ENCODE measurements around the gene MGRN1.
A peak's percentile ranks its signal among the peaks of the same experiment; 100 is the strongest.

Gene MGRN1

DNA sequence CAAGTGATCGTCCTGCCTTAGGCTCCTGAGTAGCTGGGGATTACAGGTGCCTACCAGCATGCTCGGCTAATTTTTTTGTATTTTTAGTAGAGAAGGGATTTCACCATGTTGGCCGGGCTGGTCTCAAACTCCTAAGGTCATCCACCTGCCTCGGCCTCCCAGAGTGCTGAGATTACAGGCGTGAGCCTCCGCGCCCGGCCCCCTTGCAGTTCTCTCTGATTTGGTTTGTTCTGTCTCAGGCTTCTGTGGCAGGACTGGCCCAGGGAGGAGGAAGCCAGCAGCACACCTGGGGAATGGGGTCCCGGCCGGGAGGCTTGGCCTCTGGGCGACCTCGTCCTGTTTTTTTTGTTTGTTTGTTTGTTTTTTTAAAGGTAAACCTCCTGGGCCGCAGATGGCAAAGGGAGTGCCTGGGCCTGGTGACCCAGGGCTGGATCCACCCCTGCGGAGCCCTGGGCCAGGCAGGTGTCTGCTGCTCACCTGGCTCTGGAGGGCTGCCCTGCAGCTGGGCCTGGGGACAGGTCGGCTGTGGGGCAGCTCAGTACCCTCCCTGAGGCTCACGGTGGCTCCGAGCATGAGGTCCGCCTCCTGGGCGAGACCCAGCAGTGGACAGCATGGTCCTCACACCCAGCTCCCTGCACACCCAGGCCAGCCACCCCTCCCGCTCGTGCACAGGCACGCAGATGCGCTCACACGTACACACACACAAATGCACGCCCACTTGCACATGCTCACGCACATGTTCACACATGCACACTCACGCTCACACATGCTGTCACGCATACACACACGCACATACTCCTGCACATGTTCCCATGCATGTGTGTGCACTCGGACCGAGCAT lies 65.5 kb downstream of the MGRN1 start:
- no peak for DNase-seq

DNA sequence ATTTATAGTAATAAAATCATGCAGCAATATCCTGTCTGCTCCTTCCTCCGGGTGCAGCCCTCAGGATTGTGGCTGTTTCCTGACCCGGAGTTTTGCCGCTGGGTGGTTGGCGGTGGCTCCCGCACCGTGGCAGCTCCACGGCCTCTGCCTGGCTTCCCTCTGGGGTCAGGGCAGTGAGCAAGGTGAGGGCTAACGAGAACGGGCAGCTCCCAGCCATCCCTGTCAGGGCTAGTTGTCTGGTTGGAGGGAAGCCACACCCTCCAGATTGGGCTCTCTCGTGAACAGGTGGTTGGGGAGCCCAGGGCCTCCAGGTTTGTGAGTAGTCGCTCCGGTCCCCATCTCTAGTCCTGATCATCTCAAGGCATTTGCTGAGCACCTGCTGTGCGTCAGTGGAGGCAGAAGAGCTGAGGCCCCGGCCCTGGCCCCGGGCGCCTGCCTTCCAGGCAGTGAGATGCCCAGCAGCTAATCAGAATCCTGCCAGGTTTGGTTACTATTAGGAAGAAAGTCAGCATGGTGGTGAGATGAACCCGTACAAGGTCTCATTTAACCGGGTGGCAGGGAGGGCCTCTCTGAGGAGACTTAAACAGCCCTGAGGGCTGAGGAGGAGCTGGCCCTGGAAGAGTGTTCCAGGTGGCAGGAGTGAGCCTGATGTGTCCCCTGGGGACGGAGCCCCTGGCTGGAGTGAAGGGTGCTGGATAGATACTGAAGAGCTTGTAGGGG lies 66.5 kb downstream of the MGRN1 start:
- DNase-seq = no peak

DNA sequence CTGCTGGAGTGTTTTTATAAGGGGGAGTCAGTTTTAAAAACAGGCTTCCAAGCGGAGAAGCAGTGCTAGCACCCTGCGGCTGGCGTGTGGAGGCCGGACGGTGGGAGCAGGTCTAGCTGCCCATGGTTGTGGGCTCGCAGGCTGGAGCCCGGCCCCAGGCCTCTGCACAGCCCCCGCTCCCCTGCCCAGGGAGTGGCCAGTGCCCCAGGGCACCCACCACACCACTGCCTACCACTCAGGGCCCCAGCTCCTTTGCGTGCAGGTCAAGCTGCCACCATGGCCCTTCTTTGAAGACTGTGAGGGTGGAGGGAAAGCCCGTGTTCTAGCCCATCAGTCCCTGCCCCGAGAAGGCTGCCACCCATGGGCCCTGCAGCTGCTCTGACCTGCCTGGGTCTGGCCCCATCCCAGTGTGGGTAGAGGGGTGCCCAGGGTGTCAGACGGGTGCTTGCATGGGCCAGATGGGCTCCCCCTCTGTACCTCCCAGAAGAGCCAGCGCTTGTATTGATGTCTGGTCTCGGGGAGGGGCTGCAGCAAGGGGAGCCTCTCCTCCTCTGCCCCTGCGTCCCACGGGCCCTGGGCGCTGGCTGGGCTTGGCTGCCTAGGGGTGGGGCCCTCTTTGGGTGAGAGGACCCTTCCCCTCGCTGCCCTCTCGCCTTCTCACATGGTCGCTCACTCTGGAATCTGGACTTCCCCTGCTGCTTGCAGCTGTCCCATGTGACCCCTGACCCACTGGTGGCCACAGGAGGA lies 67.2 kb downstream of the MGRN1 start:
- no peak for DNase-seq

DNA sequence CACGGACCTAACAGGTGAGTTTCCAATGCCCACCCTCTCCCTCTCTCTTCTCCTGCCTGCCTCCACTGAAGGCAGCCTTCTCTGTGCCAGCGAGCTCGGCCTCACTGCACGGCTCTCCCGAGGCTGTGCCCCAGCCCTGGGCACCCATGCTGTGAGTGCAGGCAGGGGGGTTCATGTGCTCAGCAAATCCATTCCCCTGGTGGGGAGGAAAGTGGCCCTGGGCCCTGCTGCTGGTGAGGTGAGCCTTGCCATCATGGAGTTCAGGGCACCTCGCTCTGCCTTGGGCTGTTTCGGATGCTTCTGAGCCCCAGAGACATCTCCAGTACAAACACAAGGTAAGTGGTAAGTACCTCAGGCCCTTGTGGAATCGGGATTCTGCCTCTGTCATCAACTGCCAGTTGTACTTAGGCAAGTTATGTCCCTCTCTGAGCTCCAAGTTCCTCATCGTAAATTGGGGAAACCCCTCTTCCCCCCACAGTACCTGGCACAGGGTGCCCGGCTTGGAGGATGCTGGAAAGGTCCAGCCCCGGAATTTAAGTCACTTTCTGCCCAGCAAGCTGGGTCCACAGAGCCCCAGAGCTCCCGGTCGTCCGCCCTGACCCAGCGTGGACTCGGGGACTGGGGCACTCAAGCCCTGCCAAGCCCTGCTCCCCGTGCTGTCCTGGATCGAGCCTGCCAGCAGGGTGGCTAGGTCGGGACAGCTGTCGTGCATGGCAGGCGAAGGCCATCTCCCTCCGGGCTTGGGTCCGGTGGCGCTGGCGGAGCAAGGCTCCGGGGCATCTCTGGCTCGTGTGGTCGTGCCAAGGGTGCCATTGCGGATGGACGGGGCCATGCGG lies 68.1 kb downstream of the MGRN1 start:
- no peak for DNase-seq

DNA sequence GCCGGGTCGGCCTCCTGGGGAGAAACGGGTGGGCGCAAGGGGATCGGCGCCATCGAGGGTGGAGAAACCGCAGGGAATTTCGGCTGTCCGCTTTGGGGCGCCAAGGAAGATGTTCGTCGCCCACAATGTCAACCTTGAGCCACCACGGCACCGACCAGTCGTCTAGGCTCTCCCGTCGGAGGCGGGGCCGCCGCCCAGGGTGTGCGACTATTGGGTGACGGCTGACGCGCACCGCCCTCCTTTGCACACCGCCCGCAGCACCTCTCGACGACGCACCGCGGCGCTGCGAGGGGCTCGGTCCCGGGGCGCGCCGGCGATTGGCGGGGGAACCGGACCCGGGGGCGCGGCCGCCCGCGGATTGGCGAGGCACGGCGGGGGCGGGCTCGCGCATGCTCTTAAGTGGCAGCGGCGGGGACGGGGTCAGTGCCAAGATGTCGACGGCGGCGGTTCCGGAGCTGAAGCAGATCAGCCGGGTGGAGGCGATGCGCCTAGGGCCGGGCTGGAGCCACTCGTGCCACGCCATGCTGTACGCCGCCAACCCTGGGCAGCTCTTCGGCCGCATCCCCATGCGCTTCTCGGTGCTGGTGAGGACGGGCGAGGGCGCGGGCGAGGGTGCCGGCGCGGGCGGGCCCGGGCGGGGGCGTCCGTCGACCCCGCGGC lies 68.8 kb downstream of the MGRN1 start, which contains the start of gene NUDT16L1:
TSS of gene NUDT16L1 (plus strand) at position 267 of the 660 bp plus-strand sequence. CDS start at position 432, 165 bp downstream.
- peak; percentile 72 for DNase-seq

DNA sequence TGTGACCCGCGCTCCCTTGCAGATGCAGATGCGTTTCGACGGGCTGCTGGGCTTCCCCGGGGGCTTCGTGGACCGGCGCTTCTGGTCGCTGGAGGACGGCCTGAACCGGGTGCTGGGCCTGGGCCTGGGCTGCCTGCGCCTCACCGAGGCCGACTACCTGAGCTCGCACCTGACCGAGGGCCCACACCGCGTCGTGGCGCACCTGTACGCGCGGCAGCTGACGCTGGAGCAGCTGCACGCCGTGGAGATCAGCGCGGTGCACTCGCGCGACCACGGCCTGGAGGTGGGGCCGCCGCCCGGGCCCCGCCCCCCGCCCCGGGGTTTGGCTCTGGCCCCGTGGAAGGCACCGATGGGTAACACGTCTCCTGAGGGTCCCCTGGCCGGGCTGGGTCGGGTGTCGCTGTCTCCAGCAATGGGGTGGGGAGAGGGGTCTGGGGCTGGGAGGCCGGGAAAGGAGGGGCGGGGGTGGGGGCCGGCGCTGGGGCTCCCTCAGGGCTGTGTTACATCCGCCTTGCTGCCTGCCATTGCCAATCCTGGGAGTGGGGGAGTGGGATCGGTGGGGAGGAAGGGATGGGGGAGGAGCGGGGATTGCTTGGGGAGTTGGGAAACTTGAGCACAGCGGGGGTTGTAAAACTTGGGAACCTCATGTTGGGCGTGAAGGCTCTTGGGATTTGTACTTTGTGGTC lies 69.5 kb downstream of the MGRN1 start:
- no peak for DNase-seq

DNA sequence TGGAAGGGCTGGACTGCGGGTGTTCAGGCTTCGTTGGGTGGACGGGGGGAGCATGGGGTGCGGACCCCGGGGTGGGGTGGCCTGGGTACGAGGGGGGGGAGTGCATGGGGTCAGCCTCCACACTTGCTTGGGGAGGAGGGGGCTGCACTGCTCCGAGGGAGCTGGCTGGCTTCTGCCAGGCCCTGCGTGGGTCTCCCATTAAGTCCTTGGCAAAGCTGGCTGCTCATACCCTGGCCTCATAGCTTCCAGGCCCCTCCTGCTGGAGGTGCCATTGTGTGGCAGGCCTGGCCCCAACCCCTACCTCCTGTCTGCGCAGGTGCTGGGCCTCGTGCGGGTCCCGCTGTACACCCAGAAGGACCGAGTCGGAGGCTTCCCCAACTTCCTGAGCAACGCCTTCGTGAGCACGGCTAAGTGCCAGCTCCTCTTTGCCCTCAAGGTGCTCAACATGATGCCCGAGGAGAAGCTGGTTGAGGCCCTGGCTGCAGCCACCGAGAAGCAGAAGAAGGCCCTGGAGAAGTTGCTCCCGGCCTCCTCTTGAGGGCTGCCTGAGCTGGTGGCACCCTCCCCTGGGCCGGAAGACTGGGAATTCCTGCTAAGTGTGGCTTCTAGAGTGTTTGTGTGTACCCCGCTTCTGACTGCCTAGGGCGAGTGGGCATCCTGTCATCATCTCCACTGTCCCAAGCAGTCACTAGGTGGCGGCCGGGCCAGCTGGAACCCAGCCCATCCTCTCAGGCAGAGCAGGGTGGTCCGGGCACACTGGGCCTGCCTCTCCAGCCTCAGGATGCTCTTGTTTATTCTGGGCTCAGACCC lies 70.2 kb downstream of the MGRN1 start:
- no peak for DNase-seq

DNA sequence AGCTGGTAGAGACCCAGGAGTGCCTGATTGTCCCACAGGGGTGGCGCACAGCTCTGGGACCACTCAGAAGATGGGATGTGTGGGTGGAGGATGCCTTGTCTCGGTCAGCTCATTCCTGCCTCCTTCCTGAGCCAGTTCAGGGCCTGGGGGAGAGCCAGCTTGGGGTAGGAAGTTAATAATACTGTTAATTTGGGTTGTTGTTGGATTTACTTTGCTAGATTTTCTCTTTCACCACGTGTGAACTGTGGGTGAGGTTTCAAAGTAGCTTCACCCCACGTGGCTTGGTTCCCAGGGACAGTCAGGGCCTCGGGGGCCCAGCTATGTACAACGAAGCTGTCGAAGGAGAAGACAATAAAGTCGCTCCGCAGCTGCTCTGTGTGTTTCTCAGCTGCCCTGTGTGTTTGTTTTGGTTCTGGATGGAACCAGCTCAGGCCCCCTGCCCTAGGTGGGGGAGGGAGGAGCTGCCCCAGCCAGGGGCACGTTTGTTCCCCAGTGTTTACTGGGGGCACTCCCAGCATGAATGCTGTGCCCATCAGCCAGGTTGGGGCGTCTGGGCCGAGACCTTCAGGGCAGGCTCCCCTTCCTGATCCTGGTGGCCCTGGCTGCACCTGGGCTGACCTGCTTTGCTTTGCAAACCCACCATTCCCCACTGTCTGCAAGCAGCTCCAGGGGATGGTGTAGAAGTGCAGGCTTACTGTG lies 71.0 kb downstream of the MGRN1 start:
- no peak for DNase-seq

DNA sequence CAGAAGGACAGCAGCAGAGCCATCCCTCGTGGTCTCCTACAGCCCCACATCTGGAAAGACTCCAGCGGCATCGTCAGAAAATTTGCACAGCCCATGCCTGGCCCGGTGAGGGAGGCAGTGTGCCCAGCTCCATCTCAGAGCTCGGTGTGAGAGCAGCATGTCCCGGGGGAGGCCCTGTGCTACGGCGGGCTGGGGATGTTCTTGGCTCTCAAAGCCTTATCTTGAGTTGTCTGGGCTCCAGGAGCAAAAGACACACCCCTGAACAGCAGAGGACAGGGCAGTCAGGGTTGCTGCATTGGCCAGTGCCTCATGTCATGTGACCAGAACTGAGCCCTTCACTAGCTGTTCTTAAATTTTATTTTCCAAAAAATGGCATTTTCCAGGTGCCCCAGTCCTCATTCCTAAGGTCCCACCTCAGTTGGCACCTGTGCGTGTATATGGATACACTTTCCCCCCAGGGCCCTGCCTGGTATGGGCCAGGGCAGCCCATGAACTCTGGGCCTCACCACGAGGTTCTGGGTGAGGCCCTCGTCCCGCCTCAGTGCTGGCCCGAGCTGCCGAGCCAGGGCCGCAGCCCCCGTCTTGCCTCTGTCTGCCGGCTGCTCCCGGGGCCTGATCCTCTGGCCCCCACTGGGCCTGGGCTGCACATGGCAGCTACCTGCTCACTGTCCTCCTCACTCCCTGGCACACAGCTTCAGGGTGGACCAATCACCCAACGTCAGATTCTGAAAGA lies 71.7 kb downstream of the MGRN1 start:
- no peak for DNase-seq

DNA sequence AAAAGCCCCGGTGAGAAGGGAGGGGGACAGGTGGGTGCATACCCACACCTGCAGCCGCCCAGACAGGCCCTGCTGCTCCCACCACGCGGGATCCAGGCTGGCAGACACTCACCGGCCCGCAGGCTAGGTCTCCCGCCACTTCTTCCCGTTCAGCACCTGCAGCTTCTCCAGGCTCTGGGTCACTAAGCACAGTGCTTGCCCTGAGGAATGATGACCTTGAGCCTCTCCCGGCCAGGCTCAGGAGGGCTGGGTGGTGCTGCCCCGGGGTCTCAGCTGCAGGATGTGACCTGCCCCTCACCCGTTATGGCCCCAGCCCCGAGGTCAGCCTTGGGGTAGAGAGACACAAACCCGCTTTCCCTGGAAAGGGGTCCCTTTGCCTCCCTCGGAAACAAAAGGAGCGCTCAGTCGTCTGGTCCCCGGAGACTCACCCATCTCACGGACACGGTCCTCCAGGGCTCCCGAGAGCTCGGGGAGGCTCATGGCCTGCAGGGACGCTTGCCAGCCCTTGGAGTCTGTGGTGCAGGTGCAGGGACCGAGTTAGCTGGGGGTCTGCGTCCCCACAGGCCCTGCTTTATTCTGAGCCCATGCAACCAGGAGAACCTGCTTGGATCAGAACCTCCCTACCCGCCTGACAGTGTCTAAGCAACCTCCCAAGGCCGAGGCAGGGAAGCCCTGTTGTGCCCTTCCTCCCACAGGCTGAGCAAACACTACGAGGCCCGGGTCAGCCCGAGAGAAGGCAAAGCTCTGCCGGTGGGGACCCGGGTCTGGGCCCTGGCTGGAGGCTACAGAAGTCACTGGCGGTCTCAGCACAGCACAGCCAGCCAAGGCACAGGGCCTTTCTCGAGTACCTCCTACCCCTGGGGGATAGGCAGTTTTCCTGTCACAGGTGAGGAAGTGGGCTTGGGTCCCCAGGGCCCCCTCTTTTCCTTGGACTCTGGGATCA lies 72.5 kb downstream of the MGRN1 start:
- DNase-seq = no peak

DNA sequence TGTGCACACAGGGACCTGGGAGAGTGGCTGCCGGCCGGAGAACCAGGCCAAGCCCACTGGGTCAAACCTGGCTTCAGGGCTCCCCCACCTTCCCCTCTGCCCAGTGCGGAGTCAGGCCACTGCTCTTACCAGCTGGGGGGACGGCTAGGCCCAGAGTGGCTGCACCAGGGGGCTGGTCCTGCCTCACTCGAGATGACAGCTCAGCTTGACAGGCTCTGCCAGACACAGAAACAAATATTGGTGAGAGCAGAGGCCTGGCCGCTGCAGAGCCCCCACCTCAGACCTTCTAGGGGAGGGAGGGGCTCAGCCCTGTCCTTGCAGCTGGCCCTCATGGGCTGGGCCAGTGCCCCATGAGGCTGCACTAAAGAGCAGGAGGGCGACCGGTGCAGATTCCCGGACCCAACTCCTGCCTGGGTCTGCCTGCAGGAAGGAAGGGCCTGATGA lies 73.2 kb downstream of the MGRN1 start:
- DNase-seq = no peak

DNA sequence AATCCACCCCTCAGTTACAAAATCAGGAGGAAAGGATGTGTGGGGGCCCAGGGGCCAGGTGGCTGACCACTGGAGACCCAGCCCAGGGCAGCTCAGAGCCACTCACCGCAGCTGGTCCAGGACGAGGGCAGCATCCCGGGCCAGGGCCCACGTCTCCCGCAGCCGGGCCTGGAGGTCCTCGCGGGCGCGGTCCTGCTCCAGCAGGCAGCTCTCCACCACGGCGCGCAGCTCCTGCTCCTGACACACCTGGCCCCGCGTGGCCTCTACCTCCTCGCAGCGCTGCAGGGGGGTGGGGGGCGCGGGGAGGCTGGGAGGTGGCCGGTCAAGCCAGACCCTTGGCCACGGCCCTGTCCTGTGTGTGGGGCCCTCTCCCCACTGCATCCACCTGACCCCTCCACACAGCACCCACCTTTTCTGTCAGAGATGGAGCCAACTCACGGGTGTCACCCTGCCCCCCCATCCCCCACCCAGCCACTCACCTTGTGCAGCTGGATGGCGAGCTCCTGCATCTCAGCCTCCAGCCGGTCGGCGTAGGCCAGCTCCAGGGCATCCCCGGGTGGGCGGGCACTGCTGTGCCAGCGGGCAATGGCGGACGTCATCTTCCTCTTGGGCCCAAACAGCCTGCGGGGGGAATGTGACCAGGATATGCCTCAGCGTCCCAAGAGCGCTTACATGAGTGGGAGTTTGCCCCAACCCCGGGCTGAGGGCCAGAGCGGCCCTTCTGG lies 73.9 kb downstream of the MGRN1 start:
- no peak for DNase-seq

DNA sequence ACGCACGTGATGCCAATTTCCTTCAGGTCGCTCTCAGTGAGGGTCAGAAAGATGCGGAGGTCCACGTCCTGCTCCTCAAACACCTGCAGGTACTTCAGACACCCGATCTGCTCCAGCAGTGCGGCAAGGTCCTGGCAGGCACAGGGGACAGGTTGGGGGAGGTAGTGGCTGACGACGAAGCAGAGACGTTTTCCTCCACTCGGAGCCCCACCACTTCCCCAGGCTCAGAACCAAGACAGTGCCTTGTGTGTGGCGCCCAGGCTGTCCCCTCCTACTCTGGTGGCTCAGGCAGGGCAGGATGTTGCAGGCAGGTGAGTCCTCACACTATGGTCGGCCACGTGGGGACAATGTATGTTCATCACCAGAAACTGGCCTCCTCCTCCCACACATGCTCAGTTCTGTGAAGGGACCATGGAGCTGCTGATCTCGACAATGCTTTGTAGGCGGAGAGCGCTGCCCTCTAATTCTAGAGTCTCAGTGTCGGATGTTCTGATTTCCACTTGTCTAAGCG lies 74.5 kb downstream of the MGRN1 start:
- DNase-seq = no peak

DNA sequence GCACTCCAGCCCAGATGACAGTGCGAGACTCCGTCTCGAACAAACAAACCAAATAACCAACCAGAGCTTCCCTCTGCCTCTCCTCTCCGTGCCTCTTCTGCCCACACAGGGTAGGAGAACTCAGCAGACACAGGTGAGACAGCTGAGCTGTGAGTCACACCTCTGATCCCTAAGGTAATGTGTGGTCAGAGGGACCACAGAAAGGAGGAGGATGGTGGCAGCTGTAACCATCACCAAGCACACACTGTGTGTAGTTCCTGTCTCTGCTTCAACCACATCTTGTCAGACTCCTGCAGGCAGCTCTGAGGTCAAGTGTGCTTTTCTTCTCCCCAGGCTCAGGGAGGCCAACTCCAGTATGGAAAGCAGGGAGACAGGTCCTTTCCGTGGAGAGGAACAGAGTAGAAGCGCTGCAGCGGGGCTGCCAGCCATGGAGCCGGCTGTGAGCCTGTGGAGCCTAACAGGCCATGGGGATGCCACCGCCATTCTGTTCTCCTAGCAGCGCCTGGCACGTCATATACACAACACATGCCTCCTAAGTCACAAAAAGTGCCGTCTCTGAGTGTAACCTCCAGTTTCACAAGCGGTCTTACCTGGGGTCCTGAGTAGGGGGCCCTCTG lies 75.9 kb downstream of the MGRN1 start:
- DNase-seq = no peak

DNA sequence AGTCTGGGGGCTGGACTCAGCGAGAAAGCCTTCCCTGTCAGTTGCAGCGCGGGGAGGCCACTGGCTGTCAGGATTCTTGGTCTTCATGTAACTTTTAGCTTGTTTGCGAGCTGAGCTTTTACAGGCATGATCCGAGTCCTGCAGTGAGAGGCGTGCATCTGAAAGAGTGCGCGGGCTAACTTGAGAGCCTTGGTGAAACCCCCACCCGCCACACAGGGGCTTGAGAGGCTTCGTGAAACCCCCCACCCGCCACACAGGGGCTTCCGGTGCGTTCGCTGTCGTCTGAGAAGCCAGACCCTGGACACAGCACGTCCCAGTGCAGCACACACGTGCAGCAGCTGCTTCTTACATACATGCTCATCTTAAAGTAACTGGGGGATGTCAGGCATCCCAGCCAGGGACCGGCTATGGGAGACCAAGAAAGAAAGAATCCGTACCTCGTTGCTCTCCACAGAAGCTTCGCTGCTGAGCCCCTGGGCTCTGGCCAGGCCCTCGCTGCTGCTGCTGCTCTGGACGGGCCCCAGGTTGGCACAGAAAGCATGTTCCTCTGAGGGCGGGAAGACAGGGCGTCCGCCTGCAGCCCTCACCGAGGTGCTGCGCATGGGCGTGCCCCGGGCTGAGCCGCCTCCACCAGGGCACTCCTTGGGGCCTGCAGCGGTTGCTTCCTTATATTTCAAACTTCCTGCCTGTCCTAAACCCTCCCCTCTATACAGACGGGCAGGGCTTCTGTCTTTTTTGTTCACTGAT lies 76.5 kb downstream of the MGRN1 start:
- no peak for DNase-seq

Measured in NCI-H1417 treated with DMSO at 0.1 percent for 48 hours (cell line).